Natural killer cell treated with Interleukin-12 subunit alpha and Interleukin-12 subunit beta and Interleukin-15 and Interleukin-18, amount 100 ng/mL, for 72 hours (primary cell): Measurements from ENCODE around the gene PCDH1. TPM values are rescaled to one million over a fixed set of nuclear protein-coding genes. Genes with fewer than 3 reads are reported as not detected.

Experiments used
- ATAC-seq, 2 donors: fragments of 150-1000 bp; cut with Tn5 transposase in 1 of 2; sonication (Bioruptor Pico), chemical (Tn5 transposase) in 1 of 2; 2 replicates each; pipeline ENCODE4 v1.10.0; 2021
- DNase-seq: peaks from one replicate; pipeline ENCODE4 v3.0.0; 2022; ENCODE audit warnings: low spot score
- H3K27ac Mint-ChIP-seq, 2 donors: 1 replicate in 1 of 2; 2 replicates in 1 of 2; pipeline ENCODE4 v1.8.0; 2022; ENCODE audit warnings: mixed read lengths in 2 of 2, mild to moderate bottlenecking in 1 of 2, moderate library complexity in 1 of 2
- H3K27me3 Mint-ChIP-seq, 2 donors: 1 replicate in 1 of 2; 2 replicates in 1 of 2; pipeline ENCODE4 v1.8.0; 2022; ENCODE audit warnings: mixed read lengths in 2 of 2
- H3K36me3 Mint-ChIP-seq: one replicate; pipeline ENCODE4 v1.8.0; 2022; ENCODE audit warnings: mixed read lengths
- H3K4me1 Mint-ChIP-seq, 2 donors: 1 replicate in 1 of 2; 2 replicates in 1 of 2; pipeline ENCODE4 v1.8.0; 2022; ENCODE audit warnings: low read depth in 2 of 2, mixed read lengths in 2 of 2, mild to moderate bottlenecking in 1 of 2
- H3K4me3 Mint-ChIP-seq: one replicate; pipeline ENCODE4 v1.8.0; 2022; ENCODE audit warnings: mixed read lengths
- H3K9me3 Mint-ChIP-seq: 2 replicates; pipeline ENCODE4 v1.8.0; 2022; ENCODE audit warnings: mixed read lengths
- total RNA-seq, 2 donors: library from RNA; stranded (reverse); gene quantifications; one replicate each; pipeline ENCODE4 v1.2.3, GENCODE V29; 2022

Gene PCDH1
- total RNA-seq, 2 donors from 2014 or later: 1.8 to 5.9 TPM

- no peaks in the 10 kb centered on the region for H3K9me3 Mint-ChIP-seq
- no peak overlapping the region for H3K4me3 Mint-ChIP-seq
- H3K36me3 Mint-ChIP-seq: no peaks in the 10 kb centered on the region
- H3K27ac Mint-ChIP-seq: no peak overlapping the region
- ATAC-seq: no peak
- DNase-seq: no peak
- peaks cover 0 to 5% of the 10 kb centered on the region in 2 donors for H3K4me1 Mint-ChIP-seq
- H3K27me3 Mint-ChIP-seq: peaks cover 44 to 71% of the 10 kb centered on the region in 2 donors
Observed at GRCh38 chr5:141807329-141807728, 70.9 kb downstream of the PCDH1 start.

- Mint-ChIP-seq H3K4me3 (no peak overlapping the region), H3K36me3 (no peaks in the 10 kb centered on the region), H3K4me1 (peaks cover 0 to 5% of the 10 kb centered on the region in 2 donors), H3K27ac (no peak overlapping the region), H3K9me3 (no peaks in the 10 kb centered on the region), H3K27me3 (peaks cover 41 to 64% of the 10 kb centered on the region in 2 donors)
- no peak for DNase-seq
- ATAC-seq: no peak
Observed at GRCh38 chr5:141806626-141807025, 71.6 kb downstream of the PCDH1 start.

GRCh38 chr5:141805874-141806595, 72.2 kb downstream of the PCDH1 start:
- Mint-ChIP-seq H3K36me3 (no peaks in the 10 kb centered on the region), H3K4me3 (no peak overlapping the region), H3K27ac (no peak overlapping the region), H3K9me3 (no peaks in the 10 kb centered on the region), H3K4me1 (peaks cover 0 to 1% of the 10 kb centered on the region in 2 donors), H3K27me3 (peaks cover 35 to 58% of the 10 kb centered on the region in 2 donors)
- DNase-seq: no peak
- no peak for ATAC-seq

GRCh38 chr5:141804475-141804874, 73.7 kb downstream of the PCDH1 start:
- no peaks in the 10 kb centered on the region for H3K36me3 Mint-ChIP-seq
- DNase-seq: no peak

More at GRCh38 chr5:141804475-141804874, 73.7 kb downstream of the PCDH1 start:
- no peak overlapping the region for H3K27ac Mint-ChIP-seq
- no peaks in the 10 kb centered on the region for H3K4me1 Mint-ChIP-seq
- H3K4me3 Mint-ChIP-seq: no peak overlapping the region
- no peak for ATAC-seq
- H3K27me3 Mint-ChIP-seq: peaks cover 30 to 48% of the 10 kb centered on the region in 2 donors
- no peaks in the 10 kb centered on the region for H3K9me3 Mint-ChIP-seq

Other genes starting within 250 kb of the PCDH1 start
- gene HDAC3, start 241.6 kb downstream of the PCDH1 start, total RNA-seq: 100 to 1,000 TPM in 1 of 2 donors, 10 to 100 TPM in 1; 80.0 to 128 TPM
- 10 to 100 TPM in 1 of 2 donors, 1 to 10 TPM in 1; 8.1 to 39.3 TPM for gene RELL2, start 241.4 kb downstream of the PCDH1 start, total RNA-seq
- 10 to 100 TPM; 35.6 to 56.4 TPM for gene FCHSD1, start 227.0 kb downstream of the PCDH1 start, total RNA-seq
- 10 to 100 TPM; 17.5 to 22.6 TPM for gene ARAP3, start 196.2 kb downstream of the PCDH1 start, total RNA-seq
- 10 to 100 TPM; 70.9 to 93.6 TPM for gene DELE1, start 45.5 kb upstream of the PCDH1 start, total RNA-seq
- 1 to 10 TPM in 1 of 2 donors, under 1 TPM in 1; 0.28 to 1.3 TPM for gene PCDH12, start 79.8 kb upstream of the PCDH1 start, total RNA-seq
- 10 to 100 TPM; 38.2 to 43.5 TPM for gene RNF14, start 90.7 kb upstream of the PCDH1 start, total RNA-seq
- gene GNPDA1, start 134.6 kb upstream of the PCDH1 start, total RNA-seq: 1 to 10 TPM; 9.0 to 9.6 TPM
- 10 to 100 TPM; 24.2 to 24.4 TPM for gene NDFIP1, start 230.4 kb upstream of the PCDH1 start, total RNA-seq